Measurements from ENCODE around the gene IYD. TPM values are rescaled to one million over a fixed set of nuclear protein-coding genes. Genes with fewer than 3 reads are reported as not detected.

The IYD gene
- total and polyA plus RNA-seq, 9 of the 15 experiments (the other 6 are each of a cell fraction or from before 2014, with no cell fraction given), result not detected

GRCh38 chr6:150435832-150436231 lies 67.0 kb downstream of the IYD start (continued):
- TF ChIP-seq ZBTB40 (IDR thresholded peaks at IDR 0.05) (peak; percentile 33; the same call in 1 of the 2 replicates), ZBTB40 (CRISPR knock-in tag; IDR thresholded peaks at IDR 0.05) (no peak), COPS2 (conservative IDR thresholded peaks at IDR 0.05) (no peak), SPI1 (IDR thresholded peaks at IDR 0.05; ENCODE audit: borderline replicate concordance, low read depth, low read length) (0 out of 2 replicates have a peak, but pooled peaks have one; percentile 21), TFAP4 (CRISPR knock-in tag; IDR thresholded peaks at IDR 0.05; ENCODE audit: borderline replicate concordance) (peak; percentile 35; the same call in 1 of the 2 replicates), KLF6 (CRISPR knock-in tag; IDR thresholded peaks at IDR 0.05; ENCODE audit: borderline replicate concordance) (no peak), CBFB (CRISPR knock-in tag; IDR thresholded peaks at IDR 0.05) (no peak), PREB (CRISPR knock-in tag; IDR thresholded peaks at IDR 0.05) (no peak), TAF9B (IDR thresholded peaks at IDR 0.05; ENCODE audit: partially characterized antibody) (no peak), HDAC8 (tag; IDR thresholded peaks at IDR 0.05) (0 out of 2 replicates have a peak, but pooled peaks have one; percentile 24), GTF2A2 (tag; IDR thresholded peaks at IDR 0.05) (no peak), ZBTB26 (CRISPR knock-in tag; IDR thresholded peaks at IDR 0.05) (no peak), NRF1 (conservative IDR thresholded peaks at IDR 0.05 in 1 of 2, IDR thresholded peaks at IDR 0.05 in 1 of 2) (0 out of 4 replicates have a peak, but pooled peaks have one; percentile 18 to 25), DACH1 (IDR thresholded peaks at IDR 0.05; ENCODE audit: partially characterized antibody) (no peak), ZNF445 (CRISPR knock-in tag; IDR thresholded peaks at IDR 0.05; ENCODE audit: low read depth) (no peak)
- TF ChIP-seq, protein P1, sequence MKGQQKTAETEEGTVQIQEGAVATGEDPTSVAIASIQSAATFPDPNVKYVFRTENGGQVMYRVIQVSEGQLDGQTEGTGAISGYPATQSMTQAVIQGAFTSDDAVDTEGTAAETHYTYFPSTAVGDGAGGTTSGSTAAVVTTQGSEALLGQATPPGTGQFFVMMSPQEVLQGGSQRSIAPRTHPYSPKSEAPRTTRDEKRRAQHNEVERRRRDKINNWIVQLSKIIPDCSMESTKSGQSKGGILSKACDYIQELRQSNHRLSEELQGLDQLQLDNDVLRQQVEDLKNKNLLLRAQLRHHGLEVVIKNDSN (CRISPR knock-in tag; IDR thresholded peaks at IDR 0.05), result 0 out of 2 replicates have a peak, but pooled peaks have one; percentile 21

Measured in K562 (cell line).